SK-N-SH (cell line): ENCODE data around the gene CHRNB2. TPM values are rescaled to one million over a fixed set of nuclear protein-coding genes. Genes with fewer than 3 reads are reported as not detected.

Experiments
- CTCF ChIA-PET: fragments of 300-600, 350-600 bp; formaldehyde crosslinking; extraction: SDS; loops from one replicate; lab custom pipeline; 2021; lab: Yijun Ruan, JAX
- POLR2A ChIA-PET: fragments of 350-600 bp; sonication (Branson Sonifier 250); formaldehyde crosslinking; extraction: SDS; loops from one replicate; lab custom pipeline; 2020; ENCODE audit warnings: antibody characterized with exemption, inconsistent platforms; lab: Yijun Ruan, JAX
- DNase-seq: peaks from one replicate; pipeline ENCODE4 v3.0.0; 2012
- H2AFZ ChIP-seq: fragments of 200-600 bp; sonication (generic); 2 replicates; pipeline ENCODE4 v1.8.1; 2016; ENCODE audit warnings: antibody characterized with exemption, mild to moderate bottlenecking, low read depth
- H3F3A ChIP-seq: fragments of 200-600 bp; sonication (generic); replicated peaks from 2 replicates; pipeline ENCODE3; 2016; ENCODE audit warnings: antibody characterized with exemption, mild to moderate bottlenecking; ENCODE audit not compliant: insufficient read depth
- H3K27ac ChIP-seq, 2 experiments: fragments of 200-500 bp in 1 of 2; fragments of 200-600 bp in 1 of 2; sonication (Bioruptor generic) in 1 of 2; sonication (generic), shearing (Covaris generic) in 1 of 2; 2 replicates each; pipeline versions ENCODE4 v1.5.1 to v1.6.1; 2014 to 2016; ENCODE audit warnings: low read depth in 2 of 2, inconsistent platforms in 1 of 2, low read length in 1 of 2, mild to moderate bottlenecking in 1 of 2, mixed read lengths in 1 of 2
- H3K27me3 ChIP-seq: fragments of 200-600 bp; sonication (generic), shearing (Covaris generic); 2 replicates; pipeline ENCODE4 v1.6.1; 2016; ENCODE audit warnings: mixed run types; ENCODE audit not compliant: insufficient read depth
- H3K36me3 ChIP-seq, 2 experiments: fragments of 200-500 bp in 1 of 2; fragments of 200-600 bp in 1 of 2; sonication (Bioruptor generic) in 1 of 2; sonication (generic) in 1 of 2; replicated peaks in 1 of 2; 2 replicates each; pipeline versions ENCODE3 to v1.5.1; 2014 to 2016; ENCODE audit warnings: low read length in 1 of 2, mild to moderate bottlenecking in 1 of 2; ENCODE audit not compliant: insufficient read depth in 2 of 2, control insufficient read depth in 1 of 2
- H3K4me1 ChIP-seq, 2 experiments: fragments of 200-500 bp in 1 of 2; fragments of 200-600 bp in 1 of 2; sonication (Bioruptor generic) in 1 of 2; sonication (generic), shearing (Covaris generic) in 1 of 2; 2 replicates each; pipeline versions ENCODE4 v1.5.1 to v1.6.1; 2014 to 2016; ENCODE audit warnings: low read depth in 1 of 2, low read length in 1 of 2, mixed run types in 1 of 2; ENCODE audit not compliant: insufficient read depth in 2 of 2, control insufficient read depth in 1 of 2
- H3K4me2 ChIP-seq: fragments of 200-600 bp; sonication (generic), shearing (Covaris generic); 2 replicates; pipeline ENCODE4 v1.6.1; 2017; ENCODE audit warnings: mixed run types
- H3K4me3 ChIP-seq, 2 experiments: fragments of 200-500 bp in 1 of 2; fragments of 200-600 bp in 1 of 2; sonication (Bioruptor generic) in 1 of 2; sonication (generic), shearing (Covaris generic) in 1 of 2; 2 replicates each; pipeline versions ENCODE4 v1.5.1 to v1.8.1; 2014 to 2016; ENCODE audit warnings: low read depth in 2 of 2, inconsistent platforms in 1 of 2, low read length in 1 of 2, mild to moderate bottlenecking in 1 of 2, mixed read lengths in 1 of 2, moderate library complexity in 1 of 2
- H3K79me2 ChIP-seq: fragments of 200-600 bp; sonication (generic); 2 replicates; pipeline ENCODE4 v1.8.1; 2017; ENCODE audit warnings: mild to moderate bottlenecking; ENCODE audit not compliant: insufficient read depth
- H3K9ac ChIP-seq: fragments of 200-600 bp; sonication (generic); 2 replicates; pipeline ENCODE4 v1.6.1; 2017; ENCODE audit warnings: mixed run types
- H3K9me2 ChIP-seq: fragments of 200-600 bp; sonication (generic); 2 replicates; pipeline ENCODE4 v1.6.1; 2017; ENCODE audit warnings: mixed run types
- H3K9me3 ChIP-seq: fragments of 200-600 bp; sonication (generic); 2 replicates; pipeline ENCODE4 v1.6.1; 2017; ENCODE audit warnings: mixed run types, mild to moderate bottlenecking, moderate library complexity
- H4K20me1 ChIP-seq: fragments of 200-600 bp; sonication (generic); 2 replicates; pipeline ENCODE4 v1.6.1; 2017; ENCODE audit warnings: mild to moderate bottlenecking, mixed run types; ENCODE audit not compliant: insufficient read depth
- EZH2phosphoT487 ChIP-seq: fragments of 200-600 bp; sonication (generic); IDR thresholded peaks from 2 replicates; pipeline ENCODE4 v1.6.1; 2017; ENCODE audit warnings: low read depth, mixed run types, mild to moderate bottlenecking, antibody characterized with exemption, moderate library complexity, borderline replicate concordance
- FOXJ3 ChIP-seq: sonication (generic); formaldehyde crosslinking; IDR thresholded peaks from 2 replicates; pipeline ENCODE4 v1.5.1; 2020; ENCODE audit warnings: mild to moderate bottlenecking, missing genetic modification reagents
- IRF3 ChIP-seq: fragments of 150-350 bp; IDR thresholded peaks from 2 replicates; pipeline ENCODE4 v1.6.1; 2016; ENCODE audit warnings: mild to moderate bottlenecking, low read depth, low read length
- JUND ChIP-seq: IDR thresholded peaks from 2 replicates; pipeline ENCODE4 v1.4.0; 2012
- MAX ChIP-seq: IDR thresholded peaks from 2 replicates; pipeline ENCODE4 v1.4.0; 2012; ENCODE audit warnings: low read depth
- MXI1 ChIP-seq: IDR thresholded peaks from 2 replicates; pipeline ENCODE4 v1.6.1; 2012; ENCODE audit warnings: mild to moderate bottlenecking, low read depth, low read length, improper control_type of control experiment
- NFIC ChIP-seq: IDR thresholded peaks from 2 replicates; pipeline ENCODE4 v1.4.0; 2012; ENCODE audit warnings: borderline replicate concordance
- NRF1 ChIP-seq: IDR thresholded peaks from 2 replicates; pipeline ENCODE4 v1.6.1; 2012; ENCODE audit warnings: low read depth, mild to moderate bottlenecking, low read length
- RAD21 ChIP-seq: IDR thresholded peaks from 2 replicates; pipeline ENCODE4 v1.6.1; 2012; ENCODE audit warnings: mild to moderate bottlenecking, low read length
- RCOR1 ChIP-seq: fragments of 150-350 bp; IDR thresholded peaks from 2 replicates; pipeline ENCODE4 v1.6.1; 2017; ENCODE audit warnings: antibody characterized with exemption, low read length
- REST ChIP-seq: IDR thresholded peaks from 2 replicates; pipeline ENCODE4 v1.6.1; 2012; ENCODE audit warnings: mild to moderate bottlenecking, low read depth, low read length, moderate library complexity
- RFX5 ChIP-seq: IDR thresholded peaks from 2 replicates; pipeline ENCODE4 v1.6.1; 2012; ENCODE audit warnings: mild to moderate bottlenecking, improper control_type of control experiment, low read length
- RXRA ChIP-seq: IDR thresholded peaks from 2 replicates; pipeline ENCODE4 v1.4.0; 2012; ENCODE audit warnings: low read depth, mild to moderate bottlenecking, borderline replicate concordance
- SIN3A ChIP-seq: IDR thresholded peaks from 2 replicates; pipeline ENCODE4 v1.6.1; 2012; ENCODE audit warnings: low read depth, mild to moderate bottlenecking, low read length, moderate library complexity, borderline replicate concordance
- SMC3 ChIP-seq: IDR thresholded peaks from 2 replicates; pipeline ENCODE4 v1.6.1; 2012; ENCODE audit warnings: low read depth, low read length, improper control_type of control experiment
- TAF1 ChIP-seq: IDR thresholded peaks from 2 replicates; pipeline ENCODE4 v1.6.1; 2012; ENCODE audit warnings: low read depth, mild to moderate bottlenecking, low read length, moderate library complexity, borderline replicate concordance
- TCF12 ChIP-seq: IDR thresholded peaks from 2 replicates; pipeline ENCODE4 v1.4.0; 2012
- TEAD4 ChIP-seq: IDR thresholded peaks from 2 replicates; pipeline ENCODE4 v1.4.0; 2012; ENCODE audit warnings: mild to moderate bottlenecking, borderline replicate concordance; ENCODE audit not compliant: insufficient read depth
- USF1 ChIP-seq: IDR thresholded peaks from 2 replicates; pipeline ENCODE4 v1.4.0; 2012; ENCODE audit warnings: low read depth, borderline replicate concordance
- USF2 ChIP-seq: fragments of 150-350 bp; IDR thresholded peaks from 2 replicates; pipeline ENCODE4 v1.6.1; 2017; ENCODE audit warnings: antibody characterized with exemption, low read length, low read depth, borderline replicate concordance
- YY1 ChIP-seq: IDR thresholded peaks from 2 replicates; pipeline ENCODE4 v1.4.0; 2012; ENCODE audit warnings: low read depth, mild to moderate bottlenecking
- ZBTB33 ChIP-seq: IDR thresholded peaks from 2 replicates; pipeline ENCODE4 v1.4.0; 2012; ENCODE audit warnings: low read depth, borderline replicate concordance
- WGBS: methylation state at CpG from one replicate; pipeline ENCODE4 v1.1.6; 2017; ENCODE audit warnings: low lambda C conversion rate; 5-methylcytosine and 5-hydroxymethylcytosine counted together
- polyA plus RNA-seq, 3 experiments: library from polyadenylated mRNA; depleted of rRNA; stranded (reverse); fragments of >200 nt; gene quantifications; 2 replicates each; pipeline ENCODE4 v1.2.3, GENCODE V29; 2012

The CHRNB2 gene
- polyA plus RNA-seq, 1 of the 3 experiments (the other 2 are of a cell fraction): 0.64 TPM

- ChIA-PET CTCF (interaction anchor here (0.6 to 3.7 kb wide), 33 partner anchors 10 to 533 kb away, joined by 3 to 41 read pairs (median 5); partner anchors contain the start of genes CHRNB2 and KCNN3), POLR2A (interaction anchor here (0.8 to 1.0 kb wide), 3 partner anchors 9 to 320 kb away, joined by 4 to 6 read pairs (median 4); partner anchors contain the start of gene CHRNB2)
- Histone ChIP-seq H3K4me3 (peak overlapping the region; percentile 60 to 87), H4K20me1 (peaks cover 18% of the 10 kb centered on the region; the same call in 1 of the 2 replicates), H3K27ac (peak overlapping the region; percentile 75 to 96), H3K9ac (peak overlapping the region; percentile 68), H3K9me3 (no peaks in the 10 kb centered on the region), H3K9me2 (no peaks in the 10 kb centered on the region), H3K4me2 (peak overlapping the region; percentile 84), H3K79me2 (peaks cover 39% of the 10 kb centered on the region), H3F3A (peaks cover 6% of the 10 kb centered on the region), H3K27me3 (no peaks in the 10 kb centered on the region), H3K4me1 (peaks cover 7 to 32% of the 10 kb centered on the region in 2 experiments; a peak in 2 of 4 replicates), H2AFZ (peak overlapping the region; percentile 80), H3K36me3 (peaks cover 18 to 24% of the 10 kb centered on the region in 2 experiments)
- DNase-seq: peak; percentile 98
- 0% methylated on average over 22 of the region's 57 CpGs for WGBS
- no peak for TF ChIP-seq RFX5
- peak; percentile 71 for TF ChIP-seq NRF1
- no peak; the same call in 1 of the 2 replicates for TF ChIP-seq FOXJ3 (CRISPR knock-in tag)
- no peak for TF ChIP-seq RXRA
- TF ChIP-seq USF1: peak; percentile 100
- TF ChIP-seq MXI1: peak; percentile 94
- TF ChIP-seq MAX: peak; percentile 99
- no peak for TF ChIP-seq TEAD4
- peak; percentile 58; the same call in 1 of the 2 replicates for TF ChIP-seq RCOR1
- TF ChIP-seq YY1: no peak
- TF ChIP-seq EZH2phosphoT487: no peak
- no peak for TF ChIP-seq ZBTB33
- TF ChIP-seq IRF3: no peak
- no peak; the same call in none of the 2 replicates for TF ChIP-seq TAF1
- TF ChIP-seq JUND: no peak
- TF ChIP-seq TCF12: peak; percentile 31; the same call in 1 of the 2 replicates
- no peak for TF ChIP-seq NFIC
- TF ChIP-seq SIN3A: peak; percentile 72; the same call in 1 of the 2 replicates
- TF ChIP-seq USF2: peak; percentile 100
- no peak for TF ChIP-seq SMC3
- no peak for TF ChIP-seq RAD21
- no peak for TF ChIP-seq REST
These were observed 8.7 kb upstream of the CHRNB2 start for GRCh38 chr1:154558720-154559465.
